Cardiac fibroblast (primary cell): ENCODE measurements around the gene AOPEP.
A peak's percentile ranks its signal among the peaks of the same experiment; 100 is the strongest.

Experiments used
- DNase-seq, 2 donors: peaks; one replicate each; pipeline versions ENCODE4 v3.0.0 to v3.0.0-alpha.2; 2010; ENCODE audit warnings: low read depth in 2 of 2
- H3K4me3 ChIP-seq, 2 donors: replicated peaks in 1 of 2; 1 replicate in 1 of 2; 2 replicates in 1 of 2; pipeline ENCODE4 v1.5.1; 2011; ENCODE audit warnings: low read depth in 2 of 2, low read length in 2 of 2, mild to moderate bottlenecking in 2 of 2, moderate library complexity in 1 of 2
- CTCF ChIP-seq: IDR thresholded peaks from one replicate; pipeline ENCODE4 v1.5.1; 2011; ENCODE audit warnings: low read depth, mild to moderate bottlenecking, low read length, inconsistent platforms

AOPEP gene

GRCh38 chr9:95110921-95111525 lies 384.5 kb downstream of the AOPEP start:
- DNase-seq = no peak
- H3K4me3 ChIP-seq = no peak overlapping the region
- no peak for TF ChIP-seq CTCF

GRCh38 chr9:95111716-95112115 lies 385.2 kb downstream of the AOPEP start:
- no peak overlapping the region for H3K4me3 ChIP-seq
- no peak for TF ChIP-seq CTCF

GRCh38 chr9:95112436-95113280 lies 386.2 kb downstream of the AOPEP start:
- no peak overlapping the region for H3K4me3 ChIP-seq
- DNase-seq = no peak
- TF ChIP-seq CTCF = no peak

More at GRCh38 chr9:95111716-95112115, 385.2 kb downstream of the AOPEP start:
- DNase-seq = no peak

GRCh38 chr9:95115104-95115503 lies 388.6 kb downstream of the AOPEP start:
- DNase-seq = no peak
- no peak overlapping the region for H3K4me3 ChIP-seq
- no peak for TF ChIP-seq CTCF

- peak; percentile 26 for TF ChIP-seq CTCF
- DNase-seq = no peak
- no peak overlapping the region for H3K4me3 ChIP-seq
Observed at GRCh38 chr9:95116002-95116807, 389.7 kb downstream of the AOPEP start.

GRCh38 chr9:95116808-95117204 lies 390.3 kb downstream of the AOPEP start:
- H3K4me3 ChIP-seq = no peak overlapping the region
- peak in 1 of 2 donors; percentile 39 for DNase-seq
- no peak for TF ChIP-seq CTCF
